GM19438 (cell line): ENCODE measurements around the gene PRKCE.

ENCODE experiments used
- ATAC-seq: cut with Tn5 transposase; IDR thresholded peaks from one replicate; pipeline ENCODE4 v1.9.1; 2021; ENCODE audit warnings: low read depth; ENCODE audit not compliant: unreplicated experiment

Gene PRKCE

GRCh38 chr2:45721150-45721549 is 69.7 kb downstream of the PRKCE start:
- no peak for ATAC-seq

GRCh38 chr2:45722477-45722876 is 71.0 kb downstream of the PRKCE start:
- ATAC-seq, result no peak

- ATAC-seq, result no peak
These were observed 72.4 kb downstream of the PRKCE start for GRCh38 chr2:45723857-45724256.

- ATAC-seq, result no peak
These were observed 72.9 kb downstream of the PRKCE start for GRCh38 chr2:45724335-45724734.

GRCh38 chr2:45725731-45726130 is 74.3 kb downstream of the PRKCE start:
- no peak for ATAC-seq

GRCh38 chr2:45726188-45726587 is 74.7 kb downstream of the PRKCE start:
- no peak for ATAC-seq

- peak; percentile 75 for ATAC-seq
These were observed 77.0 kb downstream of the PRKCE start for GRCh38 chr2:45728458-45728942.

- peak; percentile 50 for ATAC-seq
These were observed 78.5 kb downstream of the PRKCE start for GRCh38 chr2:45729753-45730512.

GRCh38 chr2:45731141-45731540 is 79.7 kb downstream of the PRKCE start:
- ATAC-seq, result no peak

- no peak for ATAC-seq
These were observed 81.0 kb downstream of the PRKCE start for GRCh38 chr2:45732436-45732835.

- ATAC-seq, result no peak
These were observed 81.5 kb downstream of the PRKCE start for GRCh38 chr2:45732946-45733345.

GRCh38 chr2:45734336-45734735 is 82.9 kb downstream of the PRKCE start:
- no peak for ATAC-seq

GRCh38 chr2:45734952-45735351 is 83.5 kb downstream of the PRKCE start:
- no peak for ATAC-seq

GRCh38 chr2:45736757-45737704 is 85.6 kb downstream of the PRKCE start:
- no peak for ATAC-seq

GRCh38 chr2:45739796-45740485 is 88.5 kb downstream of the PRKCE start:
- no peak for ATAC-seq

- ATAC-seq, result no peak
These were observed 89.8 kb downstream of the PRKCE start for GRCh38 chr2:45741161-45741850.

GRCh38 chr2:45743531-45744396 is 92.3 kb downstream of the PRKCE start:
- no peak for ATAC-seq

- no peak for ATAC-seq
These were observed 93.8 kb downstream of the PRKCE start for GRCh38 chr2:45745231-45745630.

- no peak for ATAC-seq
These were observed 95.4 kb downstream of the PRKCE start for GRCh38 chr2:45746888-45747287.
